AG08396 (cell line): ENCODE data around the gene OR13J1.

Experiments
- DNase-seq: peaks from one replicate; pipeline ENCODE4 v3.0.0; 2012; ENCODE audit warnings: low spot score, mixed read lengths

The OR13J1 gene

GRCh38 chr9:35832814-35833213 lies 37.4 kb downstream of the OR13J1 start:
- DNase-seq, result no peak

- no peak for DNase-seq
These were observed 39.2 kb downstream of the OR13J1 start for GRCh38 chr9:35831040-35831439.

- DNase-seq, result no peak
These were observed 40.5 kb downstream of the OR13J1 start for GRCh38 chr9:35829764-35830096.

GRCh38 chr9:35829084-35829763 lies 41.0 kb downstream of the OR13J1 start, which contains the start of gene TMEM8B:
TSS of gene TMEM8B (plus strand) at chr9:35829228. CDS start at chr9:35829448, 220 bp downstream.
- peak; percentile 96 for DNase-seq

GRCh38 chr9:35828716-35829083 lies 41.5 kb downstream of the OR13J1 start, which contains the start of gene FAM221B:
TSS of gene FAM221B (minus strand) at chr9:35828732. CDS start at chr9:35826161, 2,571 bp downstream.
- DNase-seq, result no peak

GRCh38 chr9:35827486-35827885 lies 42.7 kb downstream of the OR13J1 start:
- peak; percentile 68 for DNase-seq

GRCh38 chr9:35826071-35826701 lies 44.0 kb downstream of the OR13J1 start:
- peak; percentile 60 for DNase-seq

- DNase-seq, result no peak
These were observed 47.3 kb downstream of the OR13J1 start for GRCh38 chr9:35822926-35823325.

GRCh38 chr9:35820076-35820475 lies 50.1 kb downstream of the OR13J1 start:
- peak; percentile 53 for DNase-seq
